ENCODE data around the gene CLN3. TPM values are rescaled to one million over a fixed set of nuclear protein-coding genes. Genes with fewer than 3 reads are reported as not detected.
A peak's percentile ranks its signal among the peaks of the same experiment; 100 is the strongest.

Gene CLN3
- total RNA-seq, 1 experiment from 2014 or later: 70.3 TPM

- H3K36me3 ChIP-seq (ENCODE audit: low read depth): no peaks in the 10 kb centered on the region
- no peaks in the 10 kb centered on the region for H4K20me1 ChIP-seq (ENCODE audit: insufficient read depth)
- peak overlapping the region; percentile 3; the same call in 1 of the 2 replicates for H3K4me2 ChIP-seq
- DNase-seq: no peak
- H2AFZ ChIP-seq: no peak overlapping the region
- H3K9me3 ChIP-seq (ENCODE audit: insufficient read depth, low read depth): no peaks in the 10 kb centered on the region
- peaks cover 50% of the 10 kb centered on the region for H3K4me1 ChIP-seq (replicated peaks; ENCODE audit: insufficient read depth)
- CTCF ChIA-PET: interaction anchor here (1.0 kb wide), 1 partner anchor 10 kb away, joined by 5 read pairs; no protein-coding TSS in a partner anchor
- POLR2A ChIA-PET (ENCODE audit: unreplicated experiment): no interaction called here
- H3K4me3 ChIP-seq: no peak overlapping the region
- no TSS peak for BruUV-seq (replicated peaks)
- H3F3A ChIP-seq (ENCODE audit: insufficient read depth, low read depth): peaks cover 32% of the 10 kb centered on the region; the same call in 1 of the 2 replicates
- TF ChIP-seq EZH2 (IDR thresholded peaks at IDR 0.05; ENCODE audit: low read depth) (no peak), CTCF (conservative IDR thresholded peaks at IDR 0.05) (no peak)
- no peaks in the 10 kb centered on the region for H3K9me2 ChIP-seq (ENCODE audit: insufficient read depth)
- H3K79me2 ChIP-seq (ENCODE audit: low read depth): no peaks in the 10 kb centered on the region
- intact Hi-C loops (cut with micrococcal nuclease; ENCODE audit: unreplicated experiment): loop anchor here (2.0 to 5.0 kb wide), 2 partner anchors 22 to 34 kb away; partner anchors contain the start of genes APOBR and CLN3
- H3K27me3 ChIP-seq (ENCODE audit: insufficient read depth, low read depth): no peaks in the 10 kb centered on the region
- peak overlapping the region; percentile 60 for H3K27ac ChIP-seq
These were observed 34.6 kb upstream of the CLN3 start for GRCh38 chr16:28526201-28527099.

- H2AFZ ChIP-seq: no peak overlapping the region
- no peak overlapping the region for H3K4me2 ChIP-seq
- ChIA-PET CTCF (no interaction called here), POLR2A (ENCODE audit: unreplicated experiment) (interaction anchor here (0.6 kb wide), 2 partner anchors 300 to 1402 kb away, joined by 5 to 10 read pairs; no protein-coding TSS in a partner anchor)
- intact Hi-C loops (cut with micrococcal nuclease; ENCODE audit: unreplicated experiment): loop anchor here (5.0 kb wide), 1 partner anchor 32 kb away; the partner anchor contains the start of genes APOBR and CLN3
- no peak overlapping the region for H3K27ac ChIP-seq
- no peaks in the 10 kb centered on the region for H3K79me2 ChIP-seq (ENCODE audit: low read depth)
- BruUV-seq (replicated peaks): no TSS peak
- H3F3A ChIP-seq (ENCODE audit: insufficient read depth, low read depth): peaks cover 32% of the 10 kb centered on the region; the same call in 1 of the 2 replicates
- no peak overlapping the region for H3K4me3 ChIP-seq
- no peaks in the 10 kb centered on the region for H3K9me2 ChIP-seq (ENCODE audit: insufficient read depth)
- DNase-seq: no peak
- H3K4me1 ChIP-seq (replicated peaks; ENCODE audit: insufficient read depth): peaks cover 48% of the 10 kb centered on the region
- TF ChIP-seq EZH2 (IDR thresholded peaks at IDR 0.05; ENCODE audit: low read depth) (no peak), CTCF (conservative IDR thresholded peaks at IDR 0.05) (no peak)
- no peaks in the 10 kb centered on the region for H3K36me3 ChIP-seq (ENCODE audit: low read depth)
- H3K9me3 ChIP-seq (ENCODE audit: insufficient read depth, low read depth): no peaks in the 10 kb centered on the region
- no peaks in the 10 kb centered on the region for H3K27me3 ChIP-seq (ENCODE audit: insufficient read depth, low read depth)
- no peaks in the 10 kb centered on the region for H4K20me1 ChIP-seq (ENCODE audit: insufficient read depth)
These were observed 32.9 kb upstream of the CLN3 start for GRCh38 chr16:28524681-28525171.

- CTCF ChIA-PET: no interaction called here
- DNase-seq: no peak
These were observed 30.9 kb upstream of the CLN3 start for GRCh38 chr16:28522792-28523191.

More at GRCh38 chr16:28522792-28523191, 30.9 kb upstream of the CLN3 start:
- no peak overlapping the region for H3K27ac ChIP-seq
- no peak overlapping the region for H3K4me2 ChIP-seq
- H3K79me2 ChIP-seq (ENCODE audit: low read depth): no peaks in the 10 kb centered on the region
- no peaks in the 10 kb centered on the region for H3K27me3 ChIP-seq (ENCODE audit: insufficient read depth, low read depth)
- no peaks in the 10 kb centered on the region for H4K20me1 ChIP-seq (ENCODE audit: insufficient read depth)
- no peaks in the 10 kb centered on the region for H3K36me3 ChIP-seq (ENCODE audit: low read depth)
- H3K4me3 ChIP-seq: no peak overlapping the region
- POLR2A ChIA-PET (ENCODE audit: unreplicated experiment): no interaction called here
- H3F3A ChIP-seq (ENCODE audit: insufficient read depth, low read depth): peaks cover 19% of the 10 kb centered on the region; the same call in 1 of the 2 replicates
- H3K9me2 ChIP-seq (ENCODE audit: insufficient read depth): no peaks in the 10 kb centered on the region
- peaks cover 28% of the 10 kb centered on the region for H3K4me1 ChIP-seq (replicated peaks; ENCODE audit: insufficient read depth)
- TF ChIP-seq EZH2 (IDR thresholded peaks at IDR 0.05; ENCODE audit: low read depth): no peak
- no TSS peak for BruUV-seq (replicated peaks)
- no peak overlapping the region for H2AFZ ChIP-seq
- no peaks in the 10 kb centered on the region for H3K9me3 ChIP-seq (ENCODE audit: insufficient read depth, low read depth)
- intact Hi-C loops (cut with micrococcal nuclease; ENCODE audit: unreplicated experiment): no loop called here
